GM23338 (cell line): ENCODE measurements around the gene PARP12. TPM values are rescaled to one million over a fixed set of nuclear protein-coding genes. Genes with fewer than 3 reads are reported as not detected.

Source experiments
- ATAC-seq: fragments of 200-7000 bp; cut with Tn5 transposase; 3 replicates; pipeline ENCODE4 v1.9.1; 2020
- DNase-seq: peaks from one replicate; pipeline ENCODE4 v3.0.0-alpha.2; 2015; ENCODE audit warnings: low spot score
- H2AFZ ChIP-seq: fragments of 200-600 bp; sonication (generic); 2 replicates; pipeline ENCODE4 v1.8.0; 2016; ENCODE audit warnings: antibody characterized with exemption, mild to moderate bottlenecking, moderate library complexity
- H3F3A ChIP-seq: fragments of 200-600 bp; sonication (generic); replicated peaks from 2 replicates; pipeline ENCODE4 v1.8.0; 2017; ENCODE audit warnings: antibody characterized with exemption, mixed run types, low read depth
- H3K27ac ChIP-seq: fragments of 200-600 bp; sonication (generic); 2 replicates; pipeline ENCODE4 v1.6.1; 2016; ENCODE audit warnings: low read depth
- H3K27me3 ChIP-seq: fragments of 200-600 bp; sonication (generic); 2 replicates; pipeline ENCODE4 v1.8.0; 2016; ENCODE audit warnings: mild to moderate bottlenecking, mixed run types, moderate library complexity; ENCODE audit not compliant: insufficient read depth
- H3K36me3 ChIP-seq: fragments of 200-600 bp; sonication (generic); 2 replicates; pipeline ENCODE4 v1.8.0; 2016; ENCODE audit warnings: mild to moderate bottlenecking; ENCODE audit not compliant: insufficient read depth
- H3K4me1 ChIP-seq: fragments of 200-600 bp; sonication (generic); 2 replicates; pipeline ENCODE4 v1.8.0; 2016; ENCODE audit warnings: mild to moderate bottlenecking, moderate library complexity; ENCODE audit not compliant: insufficient read depth
- H3K4me2 ChIP-seq: fragments of 200-600 bp; sonication (generic); 2 replicates; pipeline ENCODE4 v1.7.1; 2017; ENCODE audit warnings: mixed run types
- H3K4me3 ChIP-seq: fragments of 200-600 bp; sonication (generic); 2 replicates; pipeline ENCODE4 v1.6.1; 2016; ENCODE audit warnings: mixed run types
- H3K79me2 ChIP-seq: fragments of 200-600 bp; sonication (generic); replicated peaks from 2 replicates; pipeline ENCODE4 v1.8.0; 2017; ENCODE audit warnings: mild to moderate bottlenecking; ENCODE audit not compliant: insufficient read depth
- H3K9me2 ChIP-seq: fragments of 200-600 bp; sonication (generic); 2 replicates; pipeline ENCODE4 v1.8.0; 2017; ENCODE audit not compliant: insufficient read depth
- H4K20me1 ChIP-seq: fragments of 200-600 bp; sonication (generic); replicated peaks from 2 replicates; pipeline ENCODE4 v1.8.0; 2017; ENCODE audit warnings: mild to moderate bottlenecking; ENCODE audit not compliant: insufficient read depth
- H3K27ac Mint-ChIP-seq: 2 replicates; pipeline ENCODE4 v1.8.0; 2020; ENCODE audit warnings: inconsistent platforms, mild to moderate bottlenecking, moderate library complexity, mixed read lengths
- H3K27me3 Mint-ChIP-seq: 3 replicates; pipeline ENCODE4 v1.8.0; 2022; ENCODE audit warnings: low read depth, mild to moderate bottlenecking, moderate library complexity, mixed read lengths, inconsistent platforms; ENCODE audit not compliant: insufficient read depth, poor library complexity
- H3K36me3 Mint-ChIP-seq: 3 replicates; pipeline ENCODE4 v1.8.0; 2021; ENCODE audit warnings: low read depth, mild to moderate bottlenecking, inconsistent platforms, moderate library complexity, mixed read lengths
- H3K4me1 Mint-ChIP-seq: 3 replicates; pipeline ENCODE4 v1.8.0; 2020; ENCODE audit warnings: mild to moderate bottlenecking, inconsistent platforms, mixed read lengths
- H3K4me3 Mint-ChIP-seq: 3 replicates; pipeline ENCODE4 v1.8.0; 2021; ENCODE audit warnings: moderate library complexity, mild to moderate bottlenecking, inconsistent platforms, mixed read lengths
- H3K9me3 Mint-ChIP-seq: 3 replicates; pipeline ENCODE4 v1.8.0; 2020; ENCODE audit warnings: moderate library complexity, mild to moderate bottlenecking, inconsistent platforms, mixed read lengths
- CREB1 ChIP-seq: fragments of 250-450 bp; sonication (Bioruptor Pico); IDR thresholded peaks from 2 replicates; pipeline ENCODE4 v1.5.0; 2020; ENCODE audit warnings: low read depth, mild to moderate bottlenecking, moderate library complexity
- EZH2 ChIP-seq: fragments of 200-600 bp; sonication (generic); IDR thresholded peaks from one replicate; pipeline ENCODE4 v1.8.0; 2017; ENCODE audit warnings: antibody characterized with exemption, mild to moderate bottlenecking, low read depth; ENCODE audit not compliant: unreplicated experiment
- EZH2phosphoT487 ChIP-seq: fragments of 200-600 bp; sonication (generic); IDR thresholded peaks from one replicate; pipeline ENCODE4 v1.8.1; 2018; ENCODE audit warnings: antibody characterized with exemption; ENCODE audit not compliant: unreplicated experiment
- NANOG ChIP-seq: IDR thresholded peaks from 2 replicates; pipeline ENCODE4 v1.6.1; 2016; ENCODE audit warnings: antibody characterized with exemption, borderline replicate concordance
- POLR2AphosphoS5 ChIP-seq: IDR thresholded peaks from 2 replicates; pipeline ENCODE4 v1.6.1; 2016; ENCODE audit warnings: antibody characterized with exemption, low read depth
- STAT1 ChIP-seq: IDR thresholded peaks from one replicate; pipeline ENCODE4 v1.6.1; 2016; ENCODE audit warnings: antibody characterized with exemption; ENCODE audit not compliant: unreplicated experiment
- ZNF114 ChIP-seq: fragments of 250-450 bp; sonication (Bioruptor Pico); IDR thresholded peaks from 2 replicates; pipeline ENCODE4 v1.5.0; 2020; ENCODE audit warnings: mild to moderate bottlenecking, moderate library complexity
- ZNF331 ChIP-seq: fragments of 250-450 bp; sonication (Bioruptor Pico); IDR thresholded peaks from 2 replicates; pipeline ENCODE4 v1.5.0; 2020; ENCODE audit warnings: low read depth, mild to moderate bottlenecking, moderate library complexity
- polyA plus RNA-seq: library from polyadenylated mRNA; unstranded; fragments of >200 nt; fragmentation: Nextera tagmentation; extraction: Ambion mirVana; gene quantifications from 2 replicates; pipeline ENCODE4 v1.2.1, GENCODE V29; 2016
- total RNA-seq: library from RNA; depleted of rRNA; stranded (reverse); fragments of >200 nt; shearing (Covaris generic); gene quantifications from 2 replicates; pipeline ENCODE4 v1.2.3, GENCODE V29; 2014
- TF ChIP-seq, protein P1 (sequence below): IDR thresholded peaks from 2 replicates; pipeline ENCODE4 v1.6.1; 2016; ENCODE audit warnings: antibody characterized with exemption
- TF ChIP-seq, protein P2 (sequence below): IDR thresholded peaks from one replicate; pipeline ENCODE4 v1.6.1; 2018; ENCODE audit warnings: antibody characterized with exemption; ENCODE audit not compliant: unreplicated experiment
- TF ChIP-seq, protein P3 (sequence below), 2 experiments: fragments of 200-600 bp in 1 of 2; sonication (generic) in 1 of 2; conservative IDR thresholded peaks; 2 replicates each; pipeline versions ENCODE4 v1.5.1 to v1.6.1; 2016 to 2017; ENCODE audit warnings: antibody characterized with exemption in 2 of 2, low read depth in 2 of 2, mild to moderate bottlenecking in 2 of 2, moderate library complexity in 1 of 2
- TF ChIP-seq, protein P4 (sequence below): fragments of 250-450 bp; sonication (Bioruptor Pico); IDR thresholded peaks from 2 replicates; pipeline ENCODE4 v1.5.0; 2020; ENCODE audit warnings: mild to moderate bottlenecking, moderate library complexity

The PARP12 gene
- total and polyA plus RNA-seq, 2 experiments from 2014 or later = 2.7 to 10.3 TPM

DNA sequence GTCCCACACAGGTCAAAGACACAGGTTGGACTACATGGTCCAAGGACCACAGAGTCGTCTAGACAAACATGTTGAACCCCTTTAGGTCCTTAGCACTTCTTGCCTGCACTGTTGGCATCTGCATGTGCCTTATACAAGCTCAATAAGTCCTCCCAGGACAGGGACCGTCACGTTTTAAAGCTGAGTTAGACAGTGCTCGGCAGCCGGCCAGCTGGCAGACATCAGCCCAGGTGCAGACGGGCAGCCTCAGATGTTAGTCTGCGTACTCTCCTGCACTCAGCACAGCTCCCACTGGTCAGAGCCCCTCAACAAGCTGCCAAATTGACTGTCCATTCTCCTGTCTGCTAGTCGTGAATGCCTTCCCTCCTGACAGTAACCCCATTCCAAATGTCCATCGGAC lies 34.9 kb downstream of the PARP12 start (continued):
- TF ChIP-seq, protein P1, sequence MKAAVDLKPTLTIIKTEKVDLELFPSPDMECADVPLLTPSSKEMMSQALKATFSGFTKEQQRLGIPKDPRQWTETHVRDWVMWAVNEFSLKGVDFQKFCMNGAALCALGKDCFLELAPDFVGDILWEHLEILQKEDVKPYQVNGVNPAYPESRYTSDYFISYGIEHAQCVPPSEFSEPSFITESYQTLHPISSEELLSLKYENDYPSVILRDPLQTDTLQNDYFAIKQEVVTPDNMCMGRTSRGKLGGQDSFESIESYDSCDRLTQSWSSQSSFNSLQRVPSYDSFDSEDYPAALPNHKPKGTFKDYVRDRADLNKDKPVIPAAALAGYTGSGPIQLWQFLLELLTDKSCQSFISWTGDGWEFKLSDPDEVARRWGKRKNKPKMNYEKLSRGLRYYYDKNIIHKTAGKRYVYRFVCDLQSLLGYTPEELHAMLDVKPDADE = no peak

DNA sequence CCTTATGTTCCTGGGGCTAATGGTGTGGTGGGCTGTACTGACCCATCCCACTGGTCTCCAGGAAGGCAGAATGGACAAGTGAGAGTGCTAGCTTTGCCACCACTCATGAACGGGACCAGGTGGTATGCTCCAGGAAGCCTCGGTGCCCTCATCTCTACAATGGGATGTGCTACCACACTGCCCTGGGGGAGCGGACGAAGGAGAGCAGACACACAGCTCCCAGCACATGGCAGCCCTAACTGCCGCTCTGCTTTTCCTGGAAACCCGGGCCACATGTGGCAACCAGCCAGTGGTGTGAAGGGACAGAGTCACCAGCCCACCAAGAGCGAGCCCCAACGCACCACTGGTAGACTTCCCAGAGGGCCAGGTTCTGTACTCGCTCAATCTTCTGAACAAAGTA lies 35.8 kb downstream of the PARP12 start:
- Histone ChIP-seq H3K4me3 (no peak overlapping the region), H3K36me3 (no peaks in the 10 kb centered on the region), H3K79me2 (no peaks in the 10 kb centered on the region), H2AFZ (no peak overlapping the region), H4K20me1 (no peaks in the 10 kb centered on the region), H3K4me2 (no peak overlapping the region), H3F3A (no peaks in the 10 kb centered on the region), H3K4me1 (no peaks in the 10 kb centered on the region), H3K27me3 (no peaks in the 10 kb centered on the region), H3K27ac (no peak overlapping the region), H3K9me2 (no peaks in the 10 kb centered on the region)
- DNase-seq (no peak), ATAC-seq (no peak)
- no peak overlapping the region for H3K27ac Mint-ChIP-seq
- no peaks in the 10 kb centered on the region for H3K4me1 Mint-ChIP-seq
- no peaks in the 10 kb centered on the region; the same call in 2 of the 3 replicates for H3K36me3 Mint-ChIP-seq
- H3K4me3 Mint-ChIP-seq = no peak overlapping the region
- peaks cover 2% of the 10 kb centered on the region for H3K27me3 Mint-ChIP-seq
- no peaks in the 10 kb centered on the region for H3K9me3 Mint-ChIP-seq
- TF ChIP-seq STAT1 (no peak), EZH2phosphoT487 (no peak), ZNF114 (CRISPR knock-in tag) (no peak), POLR2AphosphoS5 (no peak), CREB1 (CRISPR knock-in tag) (no peak), ZNF331 (CRISPR knock-in tag) (no peak), NANOG (no peak), EZH2 (no peak)
- TF ChIP-seq, protein P2, sequence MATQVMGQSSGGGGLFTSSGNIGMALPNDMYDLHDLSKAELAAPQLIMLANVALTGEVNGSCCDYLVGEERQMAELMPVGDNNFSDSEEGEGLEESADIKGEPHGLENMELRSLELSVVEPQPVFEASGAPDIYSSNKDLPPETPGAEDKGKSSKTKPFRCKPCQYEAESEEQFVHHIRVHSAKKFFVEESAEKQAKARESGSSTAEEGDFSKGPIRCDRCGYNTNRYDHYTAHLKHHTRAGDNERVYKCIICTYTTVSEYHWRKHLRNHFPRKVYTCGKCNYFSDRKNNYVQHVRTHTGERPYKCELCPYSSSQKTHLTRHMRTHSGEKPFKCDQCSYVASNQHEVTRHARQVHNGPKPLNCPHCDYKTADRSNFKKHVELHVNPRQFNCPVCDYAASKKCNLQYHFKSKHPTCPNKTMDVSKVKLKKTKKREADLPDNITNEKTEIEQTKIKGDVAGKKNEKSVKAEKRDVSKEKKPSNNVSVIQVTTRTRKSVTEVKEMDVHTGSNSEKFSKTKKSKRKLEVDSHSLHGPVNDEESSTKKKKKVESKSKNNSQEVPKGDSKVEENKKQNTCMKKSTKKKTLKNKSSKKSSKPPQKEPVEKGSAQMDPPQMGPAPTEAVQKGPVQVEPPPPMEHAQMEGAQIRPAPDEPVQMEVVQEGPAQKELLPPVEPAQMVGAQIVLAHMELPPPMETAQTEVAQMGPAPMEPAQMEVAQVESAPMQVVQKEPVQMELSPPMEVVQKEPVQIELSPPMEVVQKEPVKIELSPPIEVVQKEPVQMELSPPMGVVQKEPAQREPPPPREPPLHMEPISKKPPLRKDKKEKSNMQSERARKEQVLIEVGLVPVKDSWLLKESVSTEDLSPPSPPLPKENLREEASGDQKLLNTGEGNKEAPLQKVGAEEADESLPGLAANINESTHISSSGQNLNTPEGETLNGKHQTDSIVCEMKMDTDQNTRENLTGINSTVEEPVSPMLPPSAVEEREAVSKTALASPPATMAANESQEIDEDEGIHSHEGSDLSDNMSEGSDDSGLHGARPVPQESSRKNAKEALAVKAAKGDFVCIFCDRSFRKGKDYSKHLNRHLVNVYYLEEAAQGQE = no peak
- TF ChIP-seq, protein P1 = no peak
- TF ChIP-seq, protein P3, sequence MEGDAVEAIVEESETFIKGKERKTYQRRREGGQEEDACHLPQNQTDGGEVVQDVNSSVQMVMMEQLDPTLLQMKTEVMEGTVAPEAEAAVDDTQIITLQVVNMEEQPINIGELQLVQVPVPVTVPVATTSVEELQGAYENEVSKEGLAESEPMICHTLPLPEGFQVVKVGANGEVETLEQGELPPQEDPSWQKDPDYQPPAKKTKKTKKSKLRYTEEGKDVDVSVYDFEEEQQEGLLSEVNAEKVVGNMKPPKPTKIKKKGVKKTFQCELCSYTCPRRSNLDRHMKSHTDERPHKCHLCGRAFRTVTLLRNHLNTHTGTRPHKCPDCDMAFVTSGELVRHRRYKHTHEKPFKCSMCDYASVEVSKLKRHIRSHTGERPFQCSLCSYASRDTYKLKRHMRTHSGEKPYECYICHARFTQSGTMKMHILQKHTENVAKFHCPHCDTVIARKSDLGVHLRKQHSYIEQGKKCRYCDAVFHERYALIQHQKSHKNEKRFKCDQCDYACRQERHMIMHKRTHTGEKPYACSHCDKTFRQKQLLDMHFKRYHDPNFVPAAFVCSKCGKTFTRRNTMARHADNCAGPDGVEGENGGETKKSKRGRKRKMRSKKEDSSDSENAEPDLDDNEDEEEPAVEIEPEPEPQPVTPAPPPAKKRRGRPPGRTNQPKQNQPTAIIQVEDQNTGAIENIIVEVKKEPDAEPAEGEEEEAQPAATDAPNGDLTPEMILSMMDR (conservative IDR thresholded peaks at IDR 0.05; ENCODE audit: low read depth in 2 of 2) = no peak
- TF ChIP-seq, protein P4, sequence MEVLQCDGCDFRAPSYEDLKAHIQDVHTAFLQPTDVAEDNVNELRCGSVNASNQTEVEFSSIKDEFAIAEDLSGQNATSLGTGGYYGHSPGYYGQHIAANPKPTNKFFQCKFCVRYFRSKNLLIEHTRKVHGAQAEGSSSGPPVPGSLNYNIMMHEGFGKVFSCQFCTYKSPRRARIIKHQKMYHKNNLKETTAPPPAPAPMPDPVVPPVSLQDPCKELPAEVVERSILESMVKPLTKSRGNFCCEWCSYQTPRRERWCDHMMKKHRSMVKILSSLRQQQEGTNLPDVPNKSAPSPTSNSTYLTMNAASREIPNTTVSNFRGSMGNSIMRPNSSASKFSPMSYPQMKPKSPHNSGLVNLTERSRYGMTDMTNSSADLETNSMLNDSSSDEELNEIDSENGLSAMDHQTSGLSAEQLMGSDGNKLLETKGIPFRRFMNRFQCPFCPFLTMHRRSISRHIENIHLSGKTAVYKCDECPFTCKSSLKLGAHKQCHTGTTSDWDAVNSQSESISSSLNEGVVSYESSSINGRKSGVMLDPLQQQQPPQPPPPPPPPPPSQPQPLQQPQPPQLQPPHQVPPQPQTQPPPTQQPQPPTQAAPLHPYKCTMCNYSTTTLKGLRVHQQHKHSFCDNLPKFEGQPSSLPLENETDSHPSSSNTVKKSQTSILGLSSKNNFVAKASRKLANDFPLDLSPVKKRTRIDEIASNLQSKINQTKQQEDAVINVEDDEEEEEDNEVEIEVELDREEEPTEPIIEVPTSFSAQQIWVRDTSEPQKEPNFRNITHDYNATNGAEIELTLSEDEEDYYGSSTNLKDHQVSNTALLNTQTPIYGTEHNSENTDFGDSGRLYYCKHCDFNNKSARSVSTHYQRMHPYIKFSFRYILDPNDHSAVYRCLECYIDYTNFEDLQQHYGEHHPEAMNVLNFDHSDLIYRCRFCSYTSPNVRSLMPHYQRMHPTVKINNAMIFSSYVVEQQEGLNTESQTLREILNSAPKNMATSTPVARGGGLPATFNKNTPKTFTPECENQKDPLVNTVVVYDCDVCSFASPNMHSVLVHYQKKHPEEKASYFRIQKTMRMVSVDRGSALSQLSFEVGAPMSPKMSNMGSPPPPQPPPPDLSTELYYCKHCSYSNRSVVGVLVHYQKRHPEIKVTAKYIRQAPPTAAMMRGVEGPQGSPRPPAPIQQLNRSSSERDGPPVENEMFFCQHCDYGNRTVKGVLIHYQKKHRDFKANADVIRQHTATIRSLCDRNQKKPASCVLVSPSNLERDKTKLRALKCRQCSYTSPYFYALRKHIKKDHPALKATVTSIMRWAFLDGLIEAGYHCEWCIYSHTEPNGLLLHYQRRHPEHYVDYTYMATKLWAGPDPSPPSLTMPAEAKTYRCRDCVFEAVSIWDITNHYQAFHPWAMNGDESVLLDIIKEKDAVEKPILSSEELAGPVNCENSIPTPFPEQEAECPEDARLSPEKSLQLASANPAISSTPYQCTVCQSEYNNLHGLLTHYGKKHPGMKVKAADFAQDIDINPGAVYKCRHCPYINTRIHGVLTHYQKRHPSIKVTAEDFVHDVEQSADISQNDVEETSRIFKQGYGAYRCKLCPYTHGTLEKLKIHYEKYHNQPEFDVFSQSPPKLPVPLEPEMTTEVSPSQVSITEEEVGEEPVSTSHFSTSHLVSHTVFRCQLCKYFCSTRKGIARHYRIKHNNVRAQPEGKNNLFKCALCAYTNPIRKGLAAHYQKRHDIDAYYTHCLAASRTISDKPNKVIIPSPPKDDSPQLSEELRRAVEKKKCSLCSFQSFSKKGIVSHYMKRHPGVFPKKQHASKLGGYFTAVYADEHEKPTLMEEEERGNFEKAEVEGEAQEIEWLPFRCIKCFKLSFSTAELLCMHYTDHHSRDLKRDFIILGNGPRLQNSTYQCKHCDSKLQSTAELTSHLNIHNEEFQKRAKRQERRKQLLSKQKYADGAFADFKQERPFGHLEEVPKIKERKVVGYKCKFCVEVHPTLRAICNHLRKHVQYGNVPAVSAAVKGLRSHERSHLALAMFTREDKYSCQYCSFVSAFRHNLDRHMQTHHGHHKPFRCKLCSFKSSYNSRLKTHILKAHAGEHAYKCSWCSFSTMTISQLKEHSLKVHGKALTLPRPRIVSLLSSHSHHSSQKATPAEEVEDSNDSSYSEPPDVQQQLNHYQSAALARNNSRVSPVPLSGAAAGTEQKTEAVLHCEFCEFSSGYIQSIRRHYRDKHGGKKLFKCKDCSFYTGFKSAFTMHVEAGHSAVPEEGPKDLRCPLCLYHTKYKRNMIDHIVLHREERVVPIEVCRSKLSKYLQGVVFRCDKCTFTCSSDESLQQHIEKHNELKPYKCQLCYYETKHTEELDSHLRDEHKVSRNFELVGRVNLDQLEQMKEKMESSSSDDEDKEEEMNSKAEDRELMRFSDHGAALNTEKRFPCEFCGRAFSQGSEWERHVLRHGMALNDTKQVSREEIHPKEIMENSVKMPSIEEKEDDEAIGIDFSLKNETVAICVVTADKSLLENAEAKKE (CRISPR knock-in tag) = no peak
